ENCODE measurements around the gene CNRIP1. TPM values are rescaled to one million over a fixed set of nuclear protein-coding genes. Genes with fewer than 3 reads are reported as not detected.

Gene CNRIP1
- total RNA-seq, 1 donor from 2014 or later: 17.5 TPM

DNA sequence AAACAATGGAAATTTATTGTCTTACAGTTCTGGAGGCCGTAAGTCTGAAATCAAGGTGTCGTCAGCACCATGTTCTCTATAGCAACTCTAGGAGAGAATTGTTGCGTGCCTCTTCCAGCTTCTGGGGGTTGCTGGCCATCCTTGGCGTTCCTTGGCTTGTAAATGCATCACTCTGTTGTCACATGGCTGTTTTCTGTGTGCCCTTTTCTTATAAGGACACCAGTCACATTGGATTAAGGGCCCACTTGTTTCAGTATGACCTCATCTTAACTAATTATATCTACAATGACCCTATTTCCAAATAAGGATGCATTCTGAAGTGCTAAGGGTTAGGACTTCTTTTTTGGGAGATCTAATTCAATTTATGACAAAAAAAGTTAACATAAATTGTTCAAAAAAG is 44.0 kb upstream of the CNRIP1 start:
- TF ChIP-seq, protein P1, sequence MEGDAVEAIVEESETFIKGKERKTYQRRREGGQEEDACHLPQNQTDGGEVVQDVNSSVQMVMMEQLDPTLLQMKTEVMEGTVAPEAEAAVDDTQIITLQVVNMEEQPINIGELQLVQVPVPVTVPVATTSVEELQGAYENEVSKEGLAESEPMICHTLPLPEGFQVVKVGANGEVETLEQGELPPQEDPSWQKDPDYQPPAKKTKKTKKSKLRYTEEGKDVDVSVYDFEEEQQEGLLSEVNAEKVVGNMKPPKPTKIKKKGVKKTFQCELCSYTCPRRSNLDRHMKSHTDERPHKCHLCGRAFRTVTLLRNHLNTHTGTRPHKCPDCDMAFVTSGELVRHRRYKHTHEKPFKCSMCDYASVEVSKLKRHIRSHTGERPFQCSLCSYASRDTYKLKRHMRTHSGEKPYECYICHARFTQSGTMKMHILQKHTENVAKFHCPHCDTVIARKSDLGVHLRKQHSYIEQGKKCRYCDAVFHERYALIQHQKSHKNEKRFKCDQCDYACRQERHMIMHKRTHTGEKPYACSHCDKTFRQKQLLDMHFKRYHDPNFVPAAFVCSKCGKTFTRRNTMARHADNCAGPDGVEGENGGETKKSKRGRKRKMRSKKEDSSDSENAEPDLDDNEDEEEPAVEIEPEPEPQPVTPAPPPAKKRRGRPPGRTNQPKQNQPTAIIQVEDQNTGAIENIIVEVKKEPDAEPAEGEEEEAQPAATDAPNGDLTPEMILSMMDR (conservative IDR thresholded peaks at IDR 0.05; ENCODE audit: low read depth, low read length): no peak
- no peak for DNase-seq (ENCODE audit: low read depth)

DNA sequence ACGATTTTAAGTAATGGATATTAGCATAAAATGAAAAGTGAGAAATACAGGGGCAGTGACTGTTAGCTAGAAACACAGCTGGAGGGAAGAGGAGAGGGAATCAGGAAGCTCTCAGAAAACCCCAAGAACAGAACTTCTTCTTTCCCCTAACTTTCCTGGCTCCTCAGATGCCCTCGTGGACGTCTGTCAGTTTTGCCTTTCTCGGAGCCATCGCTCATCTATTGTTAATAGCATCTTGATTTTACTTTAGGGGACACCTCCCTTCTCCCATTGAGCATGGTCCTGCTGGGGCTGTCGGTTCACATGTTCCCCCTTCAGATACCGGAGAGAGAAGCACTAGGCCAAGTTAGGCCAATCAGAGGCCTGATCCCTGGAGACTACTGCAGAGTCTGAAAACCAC is 43.0 kb upstream of the CNRIP1 start:
- H3K4me3 ChIP-seq (ENCODE audit: low read depth, low read length): no peak overlapping the region
- no peak for DNase-seq (ENCODE audit: low read depth)
- TF ChIP-seq, protein P1 (conservative IDR thresholded peaks at IDR 0.05; ENCODE audit: low read depth, low read length): no peak

More for the DNA sequence above, 44.0 kb upstream of the CNRIP1 start:
- no peak overlapping the region for H3K4me3 ChIP-seq (ENCODE audit: low read depth, low read length)

DNA sequence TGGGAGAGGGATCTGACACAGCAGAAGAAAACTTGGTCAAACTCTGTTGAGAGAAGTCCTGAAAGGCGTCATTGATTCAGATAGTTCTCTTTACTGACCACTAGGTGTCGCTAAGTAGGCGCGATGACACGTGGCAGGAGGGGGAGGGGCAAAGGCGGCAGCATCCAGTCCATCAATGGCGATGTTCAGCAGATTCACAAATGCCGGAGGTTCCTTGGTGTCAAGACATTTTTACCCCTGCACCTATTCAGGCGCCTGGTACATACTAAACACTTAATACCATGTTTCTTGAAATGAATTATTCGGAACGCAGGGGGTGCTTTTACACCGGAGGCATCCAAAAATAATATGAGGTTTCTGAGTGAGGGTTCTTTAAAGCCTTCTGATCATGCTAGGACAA is 42.3 kb upstream of the CNRIP1 start:
- TF ChIP-seq, protein P1 (conservative IDR thresholded peaks at IDR 0.05; ENCODE audit: low read depth, low read length): peak; percentile 84
- no peak for DNase-seq (ENCODE audit: low read depth)
- no peak overlapping the region for H3K4me3 ChIP-seq (ENCODE audit: low read depth, low read length)

DNA sequence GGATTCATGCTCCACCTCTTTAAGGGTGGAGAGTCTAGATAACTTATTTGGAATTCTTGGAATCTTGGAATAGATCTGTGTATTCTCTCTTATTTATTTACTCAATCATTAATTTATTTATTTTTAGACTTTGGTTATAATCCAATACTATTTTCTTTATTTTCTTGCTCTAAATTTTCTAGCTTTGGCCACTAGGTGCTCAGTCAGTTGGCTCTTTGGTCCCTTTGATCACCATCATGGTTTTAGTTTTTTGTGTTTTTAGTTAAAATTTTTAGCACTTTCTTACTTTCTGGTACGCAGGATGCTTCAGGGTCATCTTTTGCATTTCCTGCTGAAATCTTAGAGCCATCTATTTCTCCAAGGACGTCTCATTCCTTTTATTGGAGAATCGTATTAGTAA is 40.1 kb upstream of the CNRIP1 start:
- H3K4me3 ChIP-seq (ENCODE audit: low read depth, low read length): no peak overlapping the region
- TF ChIP-seq, protein P1 (conservative IDR thresholded peaks at IDR 0.05; ENCODE audit: low read depth, low read length): peak; percentile 37
- DNase-seq (ENCODE audit: low read depth): no peak

DNA sequence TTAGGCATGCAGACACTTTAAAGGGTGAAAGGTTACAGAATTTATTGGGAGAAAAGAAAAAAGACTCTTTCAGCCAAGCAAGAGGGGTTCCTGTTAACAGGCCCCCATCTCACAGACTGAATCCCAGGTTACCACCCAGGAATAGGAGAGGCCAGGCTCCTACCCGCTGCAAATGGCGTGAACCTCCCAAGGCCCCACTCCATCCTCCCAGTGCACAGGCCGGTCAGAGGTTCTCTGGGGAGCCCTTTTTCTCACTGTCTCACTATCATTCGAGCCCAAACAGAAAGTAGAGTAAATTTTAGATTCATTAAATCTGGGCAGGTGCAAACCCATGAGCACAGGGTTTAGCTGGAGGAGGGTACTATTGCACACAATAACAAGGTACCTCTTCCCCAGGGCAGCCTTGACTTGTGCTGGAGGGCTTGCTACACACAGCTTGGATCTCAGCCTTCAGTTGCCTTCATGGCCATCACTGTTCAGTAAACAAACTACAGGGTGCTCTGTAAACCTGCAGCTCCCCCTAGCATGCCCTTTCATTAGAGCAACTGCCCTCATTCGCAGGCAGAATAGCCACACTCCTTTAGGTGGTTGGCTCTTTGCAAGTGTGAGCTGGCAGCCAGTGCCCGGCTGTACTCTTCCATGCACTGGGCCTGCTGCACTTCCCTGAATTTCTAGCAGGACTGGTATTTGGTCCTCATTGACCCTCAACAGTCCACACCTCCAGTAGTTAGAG is 38.0 kb upstream of the CNRIP1 start:
- H3K4me3 ChIP-seq (ENCODE audit: low read depth, low read length): no peak overlapping the region
- TF ChIP-seq, protein P1 (conservative IDR thresholded peaks at IDR 0.05; ENCODE audit: low read depth, low read length): peak; percentile 55
- DNase-seq (ENCODE audit: low read depth): no peak

DNA sequence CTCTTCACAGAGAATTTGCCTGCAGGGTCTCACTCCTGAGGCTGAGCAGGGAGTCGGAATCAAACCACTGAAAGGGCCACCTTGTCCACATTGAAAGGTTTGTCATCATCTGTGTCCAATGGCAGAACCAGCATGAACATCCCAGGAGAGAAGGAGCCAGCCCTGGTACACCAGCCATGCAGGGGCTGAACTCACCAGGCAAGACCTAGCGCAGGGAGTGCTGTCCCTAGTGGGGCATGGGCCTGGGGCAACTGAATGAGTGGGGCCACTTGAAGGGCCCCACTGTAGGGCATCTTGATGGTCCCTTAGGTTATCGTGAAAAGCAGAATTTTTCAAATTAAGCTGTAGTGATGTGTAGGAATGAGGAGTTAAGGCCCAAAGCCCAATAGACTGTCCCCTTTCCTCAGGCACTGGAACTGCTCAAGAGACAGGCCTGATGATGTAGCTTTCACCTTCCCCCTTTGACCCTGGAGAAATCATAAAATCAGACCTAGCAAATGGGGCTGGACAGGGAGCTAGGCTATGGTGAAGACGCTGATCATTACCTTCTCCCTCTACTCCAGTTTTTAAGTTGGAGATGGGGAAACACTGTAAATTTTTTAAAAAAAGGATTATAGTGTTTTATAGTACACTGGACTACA is 37.0 kb upstream of the CNRIP1 start:
- no peak overlapping the region for H3K4me3 ChIP-seq (ENCODE audit: low read depth, low read length)
- TF ChIP-seq, protein P1 (conservative IDR thresholded peaks at IDR 0.05; ENCODE audit: low read depth, low read length): no peak
- DNase-seq (ENCODE audit: low read depth): no peak
